Neural progenitor cell (in vitro differentiated cells): ENCODE measurements around the gene SMPD4.

ENCODE experiments used
- EZH2 ChIP-seq: fragments of 200-600 bp; sonication (generic); IDR thresholded peaks from 2 replicates; pipeline ENCODE4 v1.6.1; 2017; ENCODE audit warnings: antibody characterized with exemption, mild to moderate bottlenecking, moderate library complexity
- EZH2phosphoT487 ChIP-seq: fragments of 200-600 bp; sonication (generic); IDR thresholded peaks from 2 replicates; pipeline ENCODE4 v1.6.1; 2017; ENCODE audit warnings: antibody characterized with exemption
- TF ChIP-seq, protein P1 (sequence below): fragments of 200-600 bp; sonication (generic); IDR thresholded peaks from 2 replicates; pipeline ENCODE4 v1.5.1; 2017; ENCODE audit warnings: antibody characterized with exemption, mild to moderate bottlenecking

DNA sequence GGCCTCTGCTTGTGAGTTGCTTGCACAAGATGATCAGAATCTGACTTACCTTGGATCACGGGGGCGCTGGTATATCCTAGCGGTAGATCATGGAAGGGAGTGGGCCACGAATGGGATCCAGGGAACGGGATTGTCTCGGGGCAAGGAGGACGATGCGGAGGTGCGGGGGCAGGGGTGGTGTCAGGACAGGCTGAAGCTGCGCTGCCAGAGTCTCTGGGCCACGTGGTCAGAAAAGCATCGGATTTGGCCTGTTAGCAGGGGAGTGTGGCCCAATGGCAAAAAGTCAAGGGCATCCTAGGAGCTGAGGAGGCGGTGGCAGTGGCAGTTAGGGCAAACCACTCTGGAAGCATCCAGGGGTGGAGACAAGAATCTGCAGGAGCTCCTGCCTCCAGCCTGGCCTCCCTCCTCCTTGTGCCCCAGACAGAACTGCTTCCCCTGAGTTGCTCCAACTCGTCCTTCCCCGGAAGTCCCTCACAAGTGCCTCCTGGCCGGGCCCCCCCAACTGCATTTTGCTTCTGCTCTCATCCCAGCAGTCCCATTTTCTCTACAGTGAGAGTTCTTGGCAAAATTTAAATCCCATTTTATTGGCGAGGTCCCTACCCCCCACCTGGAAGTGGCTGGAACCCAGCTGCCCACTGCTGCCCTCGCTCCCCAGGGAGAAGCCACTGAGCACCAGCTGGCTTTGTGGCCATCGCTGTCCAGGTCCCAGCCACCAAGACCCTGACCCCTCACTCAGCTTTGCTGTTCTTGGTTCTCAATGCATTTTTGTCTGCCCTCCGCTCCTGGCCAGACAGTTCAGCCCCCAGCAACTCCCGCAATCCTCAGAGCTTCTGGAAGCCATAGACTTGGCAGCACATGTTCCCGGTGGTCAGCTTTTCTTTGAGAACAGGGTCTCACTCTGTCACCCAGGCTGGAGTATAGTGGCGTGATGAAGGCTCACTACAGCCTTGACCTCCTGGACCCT, 30.9 kb downstream of the SMPD4 start:
- TF ChIP-seq, protein P1, sequence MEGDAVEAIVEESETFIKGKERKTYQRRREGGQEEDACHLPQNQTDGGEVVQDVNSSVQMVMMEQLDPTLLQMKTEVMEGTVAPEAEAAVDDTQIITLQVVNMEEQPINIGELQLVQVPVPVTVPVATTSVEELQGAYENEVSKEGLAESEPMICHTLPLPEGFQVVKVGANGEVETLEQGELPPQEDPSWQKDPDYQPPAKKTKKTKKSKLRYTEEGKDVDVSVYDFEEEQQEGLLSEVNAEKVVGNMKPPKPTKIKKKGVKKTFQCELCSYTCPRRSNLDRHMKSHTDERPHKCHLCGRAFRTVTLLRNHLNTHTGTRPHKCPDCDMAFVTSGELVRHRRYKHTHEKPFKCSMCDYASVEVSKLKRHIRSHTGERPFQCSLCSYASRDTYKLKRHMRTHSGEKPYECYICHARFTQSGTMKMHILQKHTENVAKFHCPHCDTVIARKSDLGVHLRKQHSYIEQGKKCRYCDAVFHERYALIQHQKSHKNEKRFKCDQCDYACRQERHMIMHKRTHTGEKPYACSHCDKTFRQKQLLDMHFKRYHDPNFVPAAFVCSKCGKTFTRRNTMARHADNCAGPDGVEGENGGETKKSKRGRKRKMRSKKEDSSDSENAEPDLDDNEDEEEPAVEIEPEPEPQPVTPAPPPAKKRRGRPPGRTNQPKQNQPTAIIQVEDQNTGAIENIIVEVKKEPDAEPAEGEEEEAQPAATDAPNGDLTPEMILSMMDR, result no peak
- TF ChIP-seq EZH2phosphoT487 (no peak), EZH2 (no peak)
